Measurements from ENCODE around the gene HIRIP3. TPM values are rescaled to one million over a fixed set of nuclear protein-coding genes. Genes with fewer than 3 reads are reported as not detected.

The HIRIP3 gene
- total and polyA plus RNA-seq, 2 of the 13 experiments (the other 11 are each of a cell fraction or from before 2014, with no cell fraction given): 12.6 to 17.2 TPM

DNA sequence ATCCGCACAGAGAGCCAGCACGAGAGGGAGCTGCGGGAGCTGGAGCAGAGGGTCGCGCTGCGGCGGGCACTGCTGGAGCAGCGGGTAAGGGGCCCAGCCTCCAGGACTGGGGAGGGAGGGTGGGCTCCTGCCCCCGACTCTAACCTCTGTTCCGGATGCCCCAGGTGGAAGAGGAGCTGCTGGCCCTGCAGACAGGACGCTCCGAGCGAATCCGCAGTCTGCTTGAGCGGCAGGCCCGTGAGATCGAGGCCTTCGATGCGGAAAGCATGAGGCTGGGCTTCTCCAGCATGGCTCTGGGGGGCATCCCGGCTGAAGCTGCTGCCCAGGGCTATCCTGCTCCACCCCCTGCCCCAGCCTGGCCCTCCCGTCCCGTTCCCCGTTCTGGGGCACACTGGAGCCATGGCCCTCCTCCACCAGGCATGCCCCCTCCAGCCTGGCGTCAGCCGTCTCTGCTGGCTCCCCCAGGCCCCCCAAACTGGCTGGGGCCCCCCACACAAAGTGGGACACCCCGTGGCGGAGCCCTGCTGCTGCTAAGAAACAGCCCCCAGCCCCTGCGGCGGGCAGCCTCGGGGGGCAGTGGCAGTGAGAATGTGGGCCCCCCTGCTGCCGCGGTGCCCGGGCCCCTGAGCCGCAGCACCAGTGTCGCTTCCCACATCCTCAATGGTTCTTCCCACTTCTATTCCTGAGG is 4.4 kb downstream of the HIRIP3 start:
- WGBS (ENCODE audit: low lambda C conversion rate): 98% methylated on average over 29 of the region's 35 CpGs

DNA sequence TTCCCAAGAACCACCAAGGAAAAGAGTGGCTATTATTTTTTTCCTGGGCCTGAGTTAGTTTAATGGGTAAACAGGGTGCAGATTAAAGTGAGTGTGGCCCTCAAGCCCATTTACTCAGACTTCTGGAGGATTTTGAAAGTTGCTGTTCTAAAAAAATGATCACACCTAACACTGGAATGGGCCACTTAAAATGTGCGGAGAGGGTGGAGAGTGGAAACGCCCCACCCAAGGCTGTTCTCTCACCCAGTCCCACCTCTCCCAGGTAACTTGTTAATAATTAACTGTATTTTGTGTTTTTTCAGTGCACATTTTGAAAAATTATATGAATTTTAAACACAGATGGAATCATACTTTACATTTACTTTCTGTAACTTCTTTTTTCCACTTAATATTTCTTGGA is 5.4 kb downstream of the HIRIP3 start:
- 98% methylated on average over 2 of the region's 2 CpGs for WGBS (ENCODE audit: low lambda C conversion rate)
- no peak overlapping the region for H3K4me2 ChIP-seq (ENCODE audit: low read depth, low read length)
- H3K36me3 ChIP-seq (replicated peaks in 1 of 2; ENCODE audit: control insufficient read depth in 1 of 2, insufficient read depth in 2 of 2, low read length in 2 of 2): peaks cover 40 to 79% of the 10 kb centered on the region in 2 experiments
- no TSS peak for BruUV-seq (replicated peaks)
- no peak for FAIRE-seq
- CTCF ChIA-PET (ENCODE audit: low intra/inter-chr PET ratio, low total read pairs): no interaction called here
- no peak overlapping the region for H3K9ac ChIP-seq (ENCODE audit: insufficient read depth, low read depth, low read length)
- no peak overlapping the region for H2AFZ ChIP-seq (ENCODE audit: low read length)
- POLR2A ChIA-PET: interaction anchor here (1.0 kb wide), 1 partner anchor 17 kb away, joined by 3 read pairs; no protein-coding TSS in a partner anchor
- ATAC-seq: no peak
- no peaks in the 10 kb centered on the region for H3K9me3 ChIP-seq (ENCODE audit: low read length)
- no peak overlapping the region for H3K27ac ChIP-seq (ENCODE audit: extremely low read length, insufficient read depth, low read length)
- no peak overlapping the region for H3K4me3 ChIP-seq (replicated peaks in 1 of 3; ENCODE audit: insufficient read depth in 1 of 3, low read depth in 2 of 3, low read length in 3 of 3)
- no peaks in the 10 kb centered on the region for H3K79me2 ChIP-seq (ENCODE audit: insufficient read depth, low read length)
- intact Hi-C loops (cut with micrococcal nuclease; ENCODE audit: unreplicated experiment) (no loop called here), in situ Hi-C loops (cut with HindIII; ENCODE audit: extremely low pct_ligation_motif_present, low pct_unique_long_range_greater_than_20kb) (no loop called here)
- H3K27me3 ChIP-seq (ENCODE audit: control insufficient read depth in 1 of 2, insufficient read depth in 2 of 2, low read length in 2 of 2): no peaks in the 10 kb centered on the region
- peaks cover 8% of the 10 kb centered on the region for H3K4me1 ChIP-seq (ENCODE audit: insufficient read depth, low read length)
- no peaks in the 10 kb centered on the region for H4K20me1 ChIP-seq (ENCODE audit: insufficient read depth, low read length)
- no peak for DNase-seq (ENCODE audit: low spot score)
- TF ChIP-seq, protein P1, sequence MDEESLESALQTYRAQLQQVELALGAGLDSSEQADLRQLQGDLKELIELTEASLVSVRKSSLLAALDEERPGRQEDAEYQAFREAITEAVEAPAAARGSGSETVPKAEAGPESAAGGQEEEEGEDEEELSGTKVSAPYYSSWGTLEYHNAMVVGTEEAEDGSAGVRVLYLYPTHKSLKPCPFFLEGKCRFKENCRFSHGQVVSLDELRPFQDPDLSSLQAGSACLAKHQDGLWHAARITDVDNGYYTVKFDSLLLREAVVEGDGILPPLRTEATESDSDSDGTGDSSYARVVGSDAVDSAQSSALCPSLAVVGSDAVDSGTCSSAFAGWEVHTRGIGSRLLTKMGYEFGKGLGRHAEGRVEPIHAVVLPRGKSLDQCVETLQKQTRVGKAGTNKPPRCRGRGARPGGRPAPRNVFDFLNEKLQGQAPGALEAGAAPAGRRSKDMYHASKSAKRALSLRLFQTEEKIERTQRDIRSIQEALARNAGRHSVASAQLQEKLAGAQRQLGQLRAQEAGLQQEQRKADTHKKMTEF (CRISPR knock-in tag; IDR thresholded peaks at IDR 0.05): no peak
- no peak for TF ChIP-seq MAFG (CRISPR knock-in tag; IDR thresholded peaks at IDR 0.05)
- TF ChIP-seq, protein P2, sequence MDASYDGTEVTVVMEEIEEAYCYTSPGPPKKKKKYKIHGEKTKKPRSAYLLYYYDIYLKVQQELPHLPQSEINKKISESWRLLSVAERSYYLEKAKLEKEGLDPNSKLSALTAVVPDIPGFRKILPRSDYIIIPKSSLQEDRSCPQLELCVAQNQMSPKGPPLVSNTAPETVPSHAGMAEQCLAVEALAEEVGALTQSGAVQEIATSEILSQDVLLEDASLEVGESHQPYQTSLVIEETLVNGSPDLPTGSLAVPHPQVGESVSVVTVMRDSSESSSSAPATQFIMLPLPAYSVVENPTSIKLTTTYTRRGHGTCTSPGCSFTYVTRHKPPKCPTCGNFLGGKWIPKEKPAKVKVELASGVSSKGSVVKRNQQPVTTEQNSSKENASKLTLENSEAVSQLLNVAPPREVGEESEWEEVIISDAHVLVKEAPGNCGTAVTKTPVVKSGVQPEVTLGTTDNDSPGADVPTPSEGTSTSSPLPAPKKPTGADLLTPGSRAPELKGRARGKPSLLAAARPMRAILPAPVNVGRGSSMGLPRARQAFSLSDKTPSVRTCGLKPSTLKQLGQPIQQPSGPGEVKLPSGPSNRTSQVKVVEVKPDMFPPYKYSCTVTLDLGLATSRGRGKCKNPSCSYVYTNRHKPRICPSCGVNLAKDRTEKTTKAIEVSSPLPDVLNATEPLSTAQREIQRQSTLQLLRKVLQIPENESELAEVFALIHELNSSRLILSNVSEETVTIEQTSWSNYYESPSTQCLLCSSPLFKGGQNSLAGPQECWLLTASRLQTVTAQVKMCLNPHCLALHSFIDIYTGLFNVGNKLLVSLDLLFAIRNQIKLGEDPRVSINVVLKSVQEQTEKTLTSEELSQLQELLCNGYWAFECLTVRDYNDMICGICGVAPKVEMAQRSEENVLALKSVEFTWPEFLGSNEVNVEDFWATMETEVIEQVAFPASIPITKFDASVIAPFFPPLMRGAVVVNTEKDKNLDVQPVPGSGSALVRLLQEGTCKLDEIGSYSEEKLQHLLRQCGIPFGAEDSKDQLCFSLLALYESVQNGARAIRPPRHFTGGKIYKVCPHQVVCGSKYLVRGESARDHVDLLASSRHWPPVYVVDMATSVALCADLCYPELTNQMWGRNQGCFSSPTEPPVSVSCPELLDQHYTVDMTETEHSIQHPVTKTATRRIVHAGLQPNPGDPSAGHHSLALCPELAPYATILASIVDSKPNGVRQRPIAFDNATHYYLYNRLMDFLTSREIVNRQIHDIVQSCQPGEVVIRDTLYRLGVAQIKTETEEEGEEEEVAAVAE (CRISPR knock-in tag; IDR thresholded peaks at IDR 0.05; ENCODE audit: borderline replicate concordance): no peak
- TF ChIP-seq NR2C2 (CRISPR knock-in tag; IDR thresholded peaks at IDR 0.05; ENCODE audit: borderline replicate concordance): no peak
- no peak for TF ChIP-seq ZNF12 (CRISPR knock-in tag; IDR thresholded peaks at IDR 0.05)

More for the DNA sequence above, 4.4 kb downstream of the HIRIP3 start:
- ChIA-PET CTCF (ENCODE audit: low intra/inter-chr PET ratio, low total read pairs) (no interaction called here), POLR2A (interaction anchor here (0.7 to 1.2 kb wide), 3 partner anchors 15 to 29 kb away, joined by 3 to 7 read pairs (median 3); partner anchors contain the start of genes TAOK2 and TMEM219)
- H3K4me2 ChIP-seq (ENCODE audit: low read depth, low read length): no peak overlapping the region
- no peak for FAIRE-seq
- H2AFZ ChIP-seq (ENCODE audit: low read length): no peak overlapping the region
- peaks cover 13% of the 10 kb centered on the region for H3K4me1 ChIP-seq (ENCODE audit: insufficient read depth, low read length)
- in situ Hi-C loops (cut with HindIII; ENCODE audit: extremely low pct_ligation_motif_present, low pct_unique_long_range_greater_than_20kb): no loop called here
- no TSS peak for BruUV-seq (replicated peaks)
- intact Hi-C loops (cut with micrococcal nuclease; ENCODE audit: unreplicated experiment): no loop called here
- H3K27ac ChIP-seq (ENCODE audit: extremely low read length, insufficient read depth, low read length): no peak overlapping the region
- no peaks in the 10 kb centered on the region for H3K79me2 ChIP-seq (ENCODE audit: insufficient read depth, low read length)
- no peaks in the 10 kb centered on the region for H4K20me1 ChIP-seq (ENCODE audit: insufficient read depth, low read length)
- H3K27me3 ChIP-seq (ENCODE audit: control insufficient read depth in 1 of 2, insufficient read depth in 2 of 2, low read length in 2 of 2): no peaks in the 10 kb centered on the region; a peak in 1 of 5 replicates
- peaks cover 31 to 69% of the 10 kb centered on the region in 2 experiments for H3K36me3 ChIP-seq (replicated peaks in 1 of 2; ENCODE audit: control insufficient read depth in 1 of 2, insufficient read depth in 2 of 2, low read length in 2 of 2)
- no peak for DNase-seq (ENCODE audit: low spot score)
- H3K4me3 ChIP-seq (replicated peaks in 1 of 3; ENCODE audit: insufficient read depth in 1 of 3, low read depth in 2 of 3, low read length in 3 of 3): no peak overlapping the region
- no peak overlapping the region for H3K9ac ChIP-seq (ENCODE audit: insufficient read depth, low read depth, low read length)
- H3K9me3 ChIP-seq (ENCODE audit: low read length): no peaks in the 10 kb centered on the region
- TF ChIP-seq RBFOX2 (IDR thresholded peaks at IDR 0.05; ENCODE audit: low read depth, low read length): peak; percentile 72
- TF ChIP-seq AGO2 (optimal IDR thresholded peaks at IDR 0.05; ENCODE audit: low read depth, low read length): peak; percentile 96
- peak; percentile 21; the same call in 1 of the 2 replicates for TF ChIP-seq RXRA (CRISPR knock-in tag; IDR thresholded peaks at IDR 0.05)
- TF ChIP-seq NONO (IDR thresholded peaks at IDR 0.05): no peak
- 0 out of 2 replicates have a peak, but pooled peaks have one; percentile 35 for TF ChIP-seq NONO (CRISPR knock-in tag; conservative IDR thresholded peaks at IDR 0.05)
- no peak for TF ChIP-seq TOE1 (CRISPR knock-in tag; IDR thresholded peaks at IDR 0.05)
- TF ChIP-seq KDM5B (CRISPR knock-in tag; IDR thresholded peaks at IDR 0.05; ENCODE audit: borderline replicate concordance): 0 out of 2 replicates have a peak, but pooled peaks have one; percentile 33
- no peak for TF ChIP-seq GABPB1 (CRISPR knock-in tag; IDR thresholded peaks at IDR 0.05)
- TF ChIP-seq, protein P3, sequence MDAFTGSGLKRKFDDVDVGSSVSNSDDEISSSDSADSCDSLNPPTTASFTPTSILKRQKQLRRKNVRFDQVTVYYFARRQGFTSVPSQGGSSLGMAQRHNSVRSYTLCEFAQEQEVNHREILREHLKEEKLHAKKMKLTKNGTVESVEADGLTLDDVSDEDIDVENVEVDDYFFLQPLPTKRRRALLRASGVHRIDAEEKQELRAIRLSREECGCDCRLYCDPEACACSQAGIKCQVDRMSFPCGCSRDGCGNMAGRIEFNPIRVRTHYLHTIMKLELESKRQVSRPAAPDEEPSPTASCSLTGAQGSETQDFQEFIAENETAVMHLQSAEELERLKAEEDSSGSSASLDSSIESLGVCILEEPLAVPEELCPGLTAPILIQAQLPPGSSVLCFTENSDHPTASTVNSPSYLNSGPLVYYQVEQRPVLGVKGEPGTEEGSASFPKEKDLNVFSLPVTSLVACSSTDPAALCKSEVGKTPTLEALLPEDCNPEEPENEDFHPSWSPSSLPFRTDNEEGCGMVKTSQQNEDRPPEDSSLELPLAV (CRISPR knock-in tag; conservative IDR thresholded peaks at IDR 0.05; ENCODE audit: low read depth): no peak
- no peak for ATAC-seq

Measured in HepG2 (cell line).